CD4-positive, CD25-positive, alpha-beta regulatory T cell (primary cell): ENCODE data around the gene RC3H2. TPM values are rescaled to one million over a fixed set of nuclear protein-coding genes. Genes with fewer than 3 reads are reported as not detected.
"Not testable (repeated sequence)": the region's sequence is repeated elsewhere in the genome, so short reads cannot be mapped to it uniquely, and the experiment has no call there.

ENCODE experiments used
- ATAC-seq, 2 donors: fragments of 150-1000 bp; cut with Tn5 transposase; one replicate each; pipeline ENCODE4 v1.10.0; 2021; ENCODE audit warnings: low read depth in 2 of 2, moderate number of reproducible peaks in 2 of 2, moderate library complexity in 1 of 2
- DNase-seq, 3 donors: peaks; one replicate each; pipeline versions ENCODE4 v3.0.0 to v3.0.0-alpha.2; 2012 to 2022; ENCODE audit warnings: mixed read lengths in 1 of 3
- H3K27ac ChIP-seq: one replicate; pipeline ENCODE4 v1.7.0; 2013; ENCODE audit warnings: mild to moderate bottlenecking, low read length; ENCODE audit not compliant: insufficient read depth, poor library complexity, severe bottlenecking
- H3K27me3 ChIP-seq: one replicate; pipeline ENCODE4 v1.7.0; 2013; ENCODE audit warnings: low read length; ENCODE audit not compliant: control insufficient read depth, insufficient read depth
- H3K36me3 ChIP-seq: one replicate; pipeline ENCODE4 v1.7.0; 2013; ENCODE audit warnings: mild to moderate bottlenecking, low read length, moderate library complexity; ENCODE audit not compliant: control insufficient read depth, insufficient read depth
- H3K4me1 ChIP-seq: 2 replicates; pipeline ENCODE4 v1.7.0; 2013; ENCODE audit warnings: mild to moderate bottlenecking, low read length; ENCODE audit not compliant: insufficient read depth, control insufficient read depth, poor library complexity, severe bottlenecking
- H3K4me3 ChIP-seq: one replicate; pipeline ENCODE4 v1.7.0; 2013; ENCODE audit warnings: low read depth, mild to moderate bottlenecking, low read length, moderate library complexity
- H3K9me3 ChIP-seq, 2 experiments: 1 replicate in 1 of 2; 2 replicates in 1 of 2; pipeline ENCODE4 v1.7.0; 2013; ENCODE audit warnings: low read length in 2 of 2, mild to moderate bottlenecking in 1 of 2, moderate library complexity in 1 of 2; ENCODE audit not compliant: control insufficient read depth in 2 of 2
- H3K27ac Mint-ChIP-seq, 3 donors: one replicate each; pipeline ENCODE4 v1.8.0; 2020 to 2022; ENCODE audit warnings: mild to moderate bottlenecking in 3 of 3, mixed read lengths in 3 of 3, moderate library complexity in 2 of 3
- H3K27me3 Mint-ChIP-seq: one replicate; pipeline ENCODE4 v1.8.0; 2022; ENCODE audit warnings: mild to moderate bottlenecking, mixed read lengths
- H3K36me3 Mint-ChIP-seq: one replicate; pipeline ENCODE4 v1.8.0; 2020; ENCODE audit warnings: mixed read lengths
- H3K4me1 Mint-ChIP-seq, 4 donors: one replicate each; pipeline ENCODE4 v1.8.0; 2020 to 2022; ENCODE audit warnings: mixed read lengths in 4 of 4, mild to moderate bottlenecking in 1 of 4
- H3K4me3 Mint-ChIP-seq, 4 donors: one replicate each; pipeline ENCODE4 v1.8.0; 2020 to 2022; ENCODE audit warnings: mild to moderate bottlenecking in 4 of 4, mixed read lengths in 4 of 4, moderate library complexity in 3 of 4
- H3K9me3 Mint-ChIP-seq, 7 donors: one replicate each; pipeline ENCODE4 v1.8.0; 2020 to 2022; ENCODE audit warnings: mixed read lengths in 7 of 7, mild to moderate bottlenecking in 3 of 7, moderate library complexity in 2 of 7
- polyA plus RNA-seq, 4 donors: library from polyadenylated mRNA; unstranded; fragments of 300-500 nt; fragmentation: Illumina TruSeq; gene quantifications; one replicate each; pipeline ENCODE4 v1.2.3, GENCODE V29; 2021
- total RNA-seq: library from RNA; stranded (reverse); gene quantifications from one replicate; pipeline ENCODE4 v1.2.3, GENCODE V29; 2022

The RC3H2 gene
- total and polyA plus RNA-seq, 5 donors from 2014 or later, result 23.2 to 82.4 (median 29.8) TPM

DNA sequence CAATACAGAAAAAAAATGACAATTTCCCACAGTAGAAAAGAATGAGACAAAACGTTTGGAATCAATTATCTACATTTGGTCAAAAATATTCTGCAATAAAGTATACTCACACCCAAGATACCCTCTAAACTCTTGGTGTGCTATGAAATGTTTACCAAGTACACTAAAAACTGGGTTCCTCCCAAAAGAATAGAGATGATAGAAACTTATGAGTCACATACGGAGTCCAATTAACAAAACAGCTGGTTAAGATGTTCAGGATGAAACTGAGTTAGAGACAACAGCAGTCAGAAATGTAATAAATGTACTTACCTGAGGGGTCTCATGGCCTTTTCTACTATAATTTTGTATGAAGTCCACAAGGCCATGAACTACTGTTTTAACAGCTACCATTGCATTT, 25.7 kb downstream of the RC3H2 start:
- DNase-seq (no peak), ATAC-seq (no peak)
- H3K9me3 ChIP-seq, result no peaks in the 10 kb centered on the region
- peaks cover 96% of the 10 kb centered on the region for H3K36me3 ChIP-seq
- H3K4me3 Mint-ChIP-seq, result no peak overlapping the region
- H3K4me1 ChIP-seq, result no peaks in the 10 kb centered on the region
- H3K4me1 Mint-ChIP-seq, result peaks cover 3 to 18% (median 14%) of the 10 kb centered on the region in 4 donors
- no peaks in the 10 kb centered on the region for H3K27me3 ChIP-seq
- no peak overlapping the region for H3K4me3 ChIP-seq
- H3K36me3 Mint-ChIP-seq, result peaks cover 55% of the 10 kb centered on the region
- H3K27ac ChIP-seq, result no peak overlapping the region
- no peaks in the 10 kb centered on the region for H3K9me3 Mint-ChIP-seq
- H3K27me3 Mint-ChIP-seq, result no peaks in the 10 kb centered on the region
- H3K27ac Mint-ChIP-seq, result no peak overlapping the region

DNA sequence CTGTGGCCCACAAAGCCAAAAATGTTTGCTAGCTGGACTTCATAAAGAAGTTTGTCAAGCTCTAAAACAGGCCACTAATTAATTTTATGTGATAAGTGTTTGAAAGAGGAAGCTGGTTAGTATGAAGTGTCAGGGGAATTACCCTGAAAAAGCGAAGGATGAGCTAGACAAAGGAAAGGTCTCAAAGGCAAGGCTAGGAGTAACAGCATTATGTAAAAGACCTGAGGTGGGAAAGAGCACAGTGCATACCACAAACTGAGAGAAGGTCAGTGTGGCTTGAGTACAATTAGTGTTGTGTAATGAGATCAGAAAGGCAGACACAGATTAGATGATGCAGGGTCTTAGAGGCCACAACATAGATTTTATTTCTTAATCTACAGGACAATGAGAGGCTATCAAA, 29.6 kb downstream of the RC3H2 start:
- no peak overlapping the region for H3K4me3 Mint-ChIP-seq
- no peak overlapping the region for H3K27ac ChIP-seq
- no peaks in the 10 kb centered on the region for H3K27me3 Mint-ChIP-seq
- DNase-seq (no peak), ATAC-seq (no peak)
- no peak overlapping the region for H3K4me3 ChIP-seq
- H3K9me3 Mint-ChIP-seq, result no peaks in the 10 kb centered on the region
- H3K9me3 ChIP-seq, result no peaks in the 10 kb centered on the region
- peaks cover 3 to 20% (median 10%) of the 10 kb centered on the region in 4 donors for H3K4me1 Mint-ChIP-seq
- peaks cover 57% of the 10 kb centered on the region for H3K36me3 Mint-ChIP-seq
- peak overlapping the region in 1 of 3 donors; percentile 7 for H3K27ac Mint-ChIP-seq
- no peaks in the 10 kb centered on the region for H3K27me3 ChIP-seq
- no peaks in the 10 kb centered on the region for H3K4me1 ChIP-seq
- peaks cover 89% of the 10 kb centered on the region for H3K36me3 ChIP-seq

DNA sequence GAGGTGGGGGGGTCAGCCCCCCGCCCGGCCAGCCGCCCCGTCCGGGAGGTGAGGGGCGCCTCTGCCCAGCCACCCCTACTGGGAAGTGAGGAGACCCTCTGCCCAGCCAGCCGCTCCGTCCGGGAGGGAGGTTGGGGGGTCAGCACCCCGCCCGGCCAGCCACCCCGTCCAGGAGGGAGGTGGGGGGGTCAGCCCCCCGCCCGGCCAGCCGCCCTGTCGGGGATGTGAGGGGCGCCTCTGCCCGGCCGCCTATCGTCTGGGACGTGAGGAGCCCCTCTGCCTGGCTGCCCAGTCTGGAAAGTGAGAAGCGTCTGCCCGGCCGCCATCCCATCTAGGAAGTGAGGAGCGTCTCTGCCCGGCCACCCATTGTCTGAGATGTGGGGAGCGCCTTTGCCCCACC, 37.9 kb downstream of the RC3H2 start:
- H3K4me1 ChIP-seq, ATAC-seq, DNase-seq, H3K9me3 ChIP-seq, H3K27ac Mint-ChIP-seq, H3K27me3 Mint-ChIP-seq, H3K27me3 ChIP-seq, H3K4me3 ChIP-seq, H3K9me3 Mint-ChIP-seq, H3K4me3 Mint-ChIP-seq, H3K27ac ChIP-seq: not testable (repeated sequence)
- Mint-ChIP-seq H3K4me1 (peaks cover 0 to 18% (median 11%) of the 10 kb centered on the region in 4 donors), H3K36me3 (peaks cover 30% of the 10 kb centered on the region)
- H3K36me3 ChIP-seq, result peaks cover 46% of the 10 kb centered on the region

DNA sequence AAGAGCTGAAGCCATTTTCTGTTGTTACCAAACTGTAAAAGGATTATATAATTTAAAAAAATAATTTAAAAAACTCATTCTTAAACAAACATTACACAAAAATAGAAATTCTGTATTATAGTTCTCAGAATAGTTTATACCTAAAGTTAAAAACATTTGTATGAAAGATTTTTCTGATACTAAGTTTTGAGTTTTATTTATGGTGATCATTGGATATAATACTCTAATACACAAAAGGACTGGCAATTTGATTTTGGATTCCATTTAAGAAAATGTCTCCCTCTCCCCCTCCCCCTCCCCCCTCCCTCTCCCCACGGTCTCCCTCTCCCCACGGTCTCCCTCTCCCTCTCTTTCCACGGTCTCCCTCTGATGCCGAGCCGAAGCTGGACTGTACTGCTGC, 39.1 kb downstream of the RC3H2 start:
- Histone ChIP-seq H3K9me3 (no peaks in the 10 kb centered on the region), H3K27me3 (no peaks in the 10 kb centered on the region), H3K4me3 (no peak overlapping the region), H3K36me3 (peaks cover 47% of the 10 kb centered on the region), H3K4me1 (no peaks in the 10 kb centered on the region), H3K27ac (no peak overlapping the region)
- no peak overlapping the region for H3K27ac Mint-ChIP-seq
- ATAC-seq, result no peak
- no peaks in the 10 kb centered on the region for H3K9me3 Mint-ChIP-seq
- peaks cover 28% of the 10 kb centered on the region for H3K36me3 Mint-ChIP-seq
- peaks cover 0 to 11% (median 11%) of the 10 kb centered on the region in 4 donors for H3K4me1 Mint-ChIP-seq
- DNase-seq, result no peak
- H3K4me3 Mint-ChIP-seq, result no peak overlapping the region
- H3K27me3 Mint-ChIP-seq, result no peaks in the 10 kb centered on the region

DNA sequence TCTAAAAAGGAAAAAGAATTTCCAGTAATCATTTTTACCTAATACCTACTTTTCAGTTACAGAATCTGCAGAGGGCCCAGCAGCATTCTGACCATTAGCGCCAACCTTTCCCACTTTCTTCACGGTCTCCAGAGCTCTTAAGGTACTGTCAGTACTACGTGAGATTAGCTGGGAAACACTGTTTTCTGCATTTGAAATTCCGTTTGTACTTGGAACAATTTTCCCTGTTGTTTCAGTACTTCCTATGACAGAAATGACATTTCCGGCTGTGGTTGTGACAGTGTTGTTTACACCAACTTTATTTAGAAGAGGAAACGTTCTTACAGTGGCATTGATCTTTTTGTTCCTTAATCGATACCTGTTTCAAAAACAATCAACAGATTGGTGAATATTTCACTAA, 39.9 kb downstream of the RC3H2 start:
- peak overlapping the region in 1 of 3 donors; percentile 4 for H3K27ac Mint-ChIP-seq
- Histone ChIP-seq H3K36me3 (peaks cover 46% of the 10 kb centered on the region), H3K4me1 (no peaks in the 10 kb centered on the region), H3K27ac (no peak overlapping the region), H3K27me3 (no peaks in the 10 kb centered on the region), H3K4me3 (no peak overlapping the region), H3K9me3 (no peaks in the 10 kb centered on the region)
- peaks cover 0 to 11% (median 11%) of the 10 kb centered on the region in 4 donors for H3K4me1 Mint-ChIP-seq
- H3K27me3 Mint-ChIP-seq, result no peaks in the 10 kb centered on the region
- H3K9me3 Mint-ChIP-seq, result no peaks in the 10 kb centered on the region
- ATAC-seq (no peak), DNase-seq (no peak)
- no peak overlapping the region for H3K4me3 Mint-ChIP-seq
- peaks cover 21% of the 10 kb centered on the region for H3K36me3 Mint-ChIP-seq

DNA sequence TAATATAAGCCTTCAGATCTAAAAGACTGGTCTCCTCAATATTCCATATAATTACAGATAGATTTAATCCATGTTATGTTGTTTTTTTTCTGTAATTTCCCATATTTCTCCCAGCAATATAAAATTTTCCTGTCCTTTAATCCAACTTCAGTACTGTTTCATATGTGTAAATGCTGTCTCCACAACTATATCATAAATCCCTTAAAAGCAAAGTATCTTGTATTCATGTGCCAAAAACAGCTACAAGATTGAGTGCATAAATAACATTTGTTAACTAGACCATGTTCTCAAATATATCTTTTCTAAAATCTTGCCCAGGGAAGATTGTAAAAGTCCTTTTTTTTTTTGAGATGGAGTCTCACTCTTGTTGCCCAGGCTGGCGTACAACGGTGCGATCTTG, 41.8 kb downstream of the RC3H2 start:
- H3K4me1 ChIP-seq, result no peaks in the 10 kb centered on the region
- Mint-ChIP-seq H3K27ac (peak overlapping the region in 1 of 3 donors; percentile 82), H3K9me3 (no peaks in the 10 kb centered on the region), H3K36me3 (peaks cover 30% of the 10 kb centered on the region), H3K4me3 (no peak overlapping the region), H3K4me1 (peaks cover 0 to 14% (median 11%) of the 10 kb centered on the region in 4 donors), H3K27me3 (no peaks in the 10 kb centered on the region)
- no peaks in the 10 kb centered on the region for H3K9me3 ChIP-seq
- no peak overlapping the region for H3K27ac ChIP-seq
- DNase-seq (no peak), ATAC-seq (no peak)
- no peaks in the 10 kb centered on the region for H3K27me3 ChIP-seq
- H3K36me3 ChIP-seq, result peaks cover 49% of the 10 kb centered on the region
- H3K4me3 ChIP-seq, result no peak overlapping the region

DNA sequence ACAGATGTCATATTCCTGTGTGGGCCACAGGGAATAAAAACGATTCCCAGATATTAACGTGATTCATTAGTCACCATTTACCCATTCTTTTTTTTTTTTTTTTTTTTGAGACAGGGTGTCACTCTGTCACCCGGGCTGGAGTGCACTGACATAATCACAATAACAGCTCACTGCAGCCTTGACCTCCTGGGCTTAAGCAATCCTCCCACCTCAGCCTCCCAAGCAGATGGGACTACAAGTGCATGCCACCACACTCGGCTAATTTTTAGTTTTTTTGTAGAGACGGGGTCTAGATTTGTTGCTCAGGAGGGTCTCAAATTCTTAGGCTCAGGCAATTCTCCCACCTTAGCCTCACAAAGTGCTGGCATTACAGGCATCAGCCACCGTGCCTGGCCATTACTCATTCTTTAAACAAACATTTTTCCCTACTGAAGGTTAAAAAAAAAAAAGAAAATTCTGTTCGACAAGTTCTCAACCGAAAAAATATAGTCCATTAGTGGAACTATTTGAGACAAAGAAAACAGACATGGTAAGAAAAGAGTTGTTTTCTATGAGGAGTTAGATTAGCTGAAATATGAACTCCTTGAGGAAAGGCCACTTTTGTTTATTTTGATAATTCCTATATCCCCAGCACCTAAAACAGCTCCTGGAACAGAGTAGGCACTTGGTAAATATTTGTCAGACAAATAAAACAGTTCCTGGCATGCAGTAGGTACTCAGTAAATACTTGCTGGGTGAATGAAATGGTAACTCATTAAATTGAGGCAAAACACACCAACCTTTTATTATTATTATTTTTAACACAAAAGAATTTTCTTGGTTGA, 44.6 kb downstream of the RC3H2 start:
- Mint-ChIP-seq H3K4me3 (no peak overlapping the region), H3K36me3 (peaks cover 40% of the 10 kb centered on the region), H3K9me3 (no peaks in the 10 kb centered on the region), H3K4me1 (peaks cover 0 to 15% (median 10%) of the 10 kb centered on the region in 4 donors), H3K27me3 (no peaks in the 10 kb centered on the region), H3K27ac (no peak overlapping the region)
- no peaks in the 10 kb centered on the region for H3K9me3 ChIP-seq
- H3K4me3 ChIP-seq, result no peak overlapping the region
- H3K27me3 ChIP-seq, result no peaks in the 10 kb centered on the region
- peaks cover 74% of the 10 kb centered on the region for H3K36me3 ChIP-seq
- ATAC-seq, result no peak
- H3K27ac ChIP-seq, result no peak overlapping the region
- no peaks in the 10 kb centered on the region for H3K4me1 ChIP-seq
- DNase-seq, result no peak

DNA sequence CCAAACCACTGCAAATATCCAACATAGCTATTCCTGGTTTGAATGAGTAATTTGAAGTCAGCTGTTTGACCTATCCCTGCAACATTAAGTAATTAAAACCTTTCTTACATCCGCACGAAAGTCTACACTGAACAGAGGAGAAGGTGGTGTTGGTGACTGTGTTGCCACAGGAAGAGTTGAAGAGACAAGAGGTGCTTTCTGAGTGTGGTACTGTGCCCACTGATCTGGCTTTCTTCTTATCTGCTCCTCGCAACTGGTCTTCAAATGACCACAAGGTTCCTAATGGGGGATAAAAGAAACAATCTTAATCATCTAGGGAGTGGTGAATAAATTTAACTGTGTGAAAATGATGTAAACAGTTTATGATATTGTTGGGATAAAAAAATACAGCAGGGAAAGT, 47.3 kb downstream of the RC3H2 start:
- Histone ChIP-seq H3K9me3 (no peaks in the 10 kb centered on the region), H3K4me3 (no peak overlapping the region), H3K4me1 (no peaks in the 10 kb centered on the region), H3K36me3 (peaks cover 80% of the 10 kb centered on the region), H3K27me3 (no peaks in the 10 kb centered on the region), H3K27ac (no peak overlapping the region)
- Mint-ChIP-seq H3K27me3 (no peaks in the 10 kb centered on the region), H3K4me3 (no peak overlapping the region), H3K9me3 (no peaks in the 10 kb centered on the region), H3K4me1 (peaks cover 0 to 7% (median 2%) of the 10 kb centered on the region in 4 donors), H3K27ac (no peak overlapping the region), H3K36me3 (peaks cover 48% of the 10 kb centered on the region)
- no peak for DNase-seq
- no peak for ATAC-seq
